NCI-H2196 (cell line): ENCODE measurements around the gene SLC8A3.
A peak's percentile ranks its signal among the peaks of the same experiment; 100 is the strongest.

ENCODE experiments used
- DNase-seq: peaks from one replicate; lab custom pipeline; 2025; ENCODE audit not compliant: unreplicated experiment; lab: John Stamatoyannopoulos, UW

Gene SLC8A3

DNA sequence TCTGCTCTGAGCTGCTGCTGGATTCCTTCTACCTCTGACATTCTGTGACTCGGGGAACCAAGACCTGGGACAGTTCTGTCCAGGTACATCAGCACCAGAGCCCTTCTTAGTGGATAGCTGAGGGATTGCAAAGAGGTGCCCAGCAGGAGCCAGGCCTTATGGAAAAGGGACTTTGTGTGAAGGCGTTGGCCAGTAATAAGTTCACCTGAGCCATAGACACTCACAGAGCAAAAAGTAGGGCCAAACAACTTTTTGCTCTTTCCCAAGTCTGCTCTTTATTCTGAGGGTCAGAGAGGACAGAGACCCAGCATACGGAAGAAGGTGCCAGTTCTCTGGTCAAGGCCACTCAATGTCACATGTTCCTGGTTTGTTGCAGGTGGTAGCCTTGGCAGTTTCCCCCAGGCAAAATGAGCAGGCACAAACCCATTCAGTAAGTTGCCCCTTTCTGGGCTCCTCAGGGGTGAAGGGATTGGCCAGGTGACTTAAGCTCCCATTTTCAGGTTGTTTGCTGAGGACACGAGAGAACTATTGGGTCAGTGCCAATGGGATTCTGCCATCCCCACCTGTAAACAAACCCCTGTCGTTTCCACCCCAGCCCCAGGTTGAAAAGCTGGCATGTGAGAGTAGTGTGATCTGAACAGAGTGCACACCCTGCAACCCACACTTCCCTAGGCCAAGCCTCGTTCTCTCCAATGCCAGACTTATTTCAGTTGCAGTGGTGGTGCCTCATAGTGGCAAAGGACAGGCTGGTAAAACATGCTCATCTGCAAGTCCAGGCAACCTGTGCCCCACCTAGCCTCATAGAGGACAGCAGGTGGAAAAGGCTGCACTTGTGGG, 159.2 kb downstream of the SLC8A3 start:
- peak; percentile 29 for DNase-seq

DNA sequence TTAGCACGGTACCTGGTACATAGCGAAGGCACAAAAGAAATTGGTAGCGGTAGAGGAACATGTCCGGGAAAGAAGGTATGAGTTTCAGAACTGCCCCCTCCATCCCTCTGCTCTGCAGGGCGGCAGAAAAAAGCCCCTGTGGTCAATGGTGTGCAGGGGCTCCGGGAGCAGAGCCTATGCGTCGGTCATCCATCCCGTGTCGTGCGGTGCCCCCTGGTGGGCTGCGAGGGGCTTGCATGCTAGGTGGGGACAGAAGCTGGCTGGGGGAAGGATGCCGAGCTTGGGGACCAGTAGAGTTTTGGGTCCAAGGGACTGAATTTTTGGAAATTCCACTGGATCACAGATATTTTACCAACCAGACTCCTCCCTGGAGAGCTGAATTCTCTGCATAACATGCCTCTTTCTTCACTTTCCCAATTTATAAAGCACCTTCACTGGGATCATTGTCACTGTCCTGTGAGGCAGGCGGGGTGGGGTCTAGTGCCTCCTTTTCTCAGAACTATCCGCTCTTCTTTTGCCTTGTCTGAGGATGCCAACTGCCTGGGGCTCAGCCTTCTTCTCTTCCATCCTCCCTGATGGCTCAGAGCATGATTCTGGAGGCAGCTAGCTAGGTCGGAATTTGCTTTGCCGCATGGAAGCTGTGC, 160.8 kb downstream of the SLC8A3 start:
- peak; percentile 65 for DNase-seq

DNA sequence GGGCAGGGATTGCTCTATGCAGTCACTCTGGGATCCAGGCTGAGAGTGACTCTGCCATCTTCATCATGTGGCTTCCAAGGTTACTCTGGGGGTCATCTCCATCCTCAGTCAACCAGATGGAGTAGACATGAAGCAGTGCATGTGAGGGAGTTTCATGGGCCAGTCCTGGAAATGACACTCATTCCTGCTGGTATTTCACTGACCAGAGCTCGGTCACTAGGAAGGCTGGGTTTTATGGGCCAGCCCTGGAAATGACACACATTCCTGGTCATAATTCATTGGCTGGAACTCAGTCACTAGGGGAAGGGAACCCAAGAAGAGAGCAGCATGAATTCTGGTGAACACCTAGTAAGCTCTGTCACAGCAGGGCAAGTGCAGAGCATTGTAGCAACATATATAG, 164.9 kb downstream of the SLC8A3 start:
- no peak for DNase-seq

DNA sequence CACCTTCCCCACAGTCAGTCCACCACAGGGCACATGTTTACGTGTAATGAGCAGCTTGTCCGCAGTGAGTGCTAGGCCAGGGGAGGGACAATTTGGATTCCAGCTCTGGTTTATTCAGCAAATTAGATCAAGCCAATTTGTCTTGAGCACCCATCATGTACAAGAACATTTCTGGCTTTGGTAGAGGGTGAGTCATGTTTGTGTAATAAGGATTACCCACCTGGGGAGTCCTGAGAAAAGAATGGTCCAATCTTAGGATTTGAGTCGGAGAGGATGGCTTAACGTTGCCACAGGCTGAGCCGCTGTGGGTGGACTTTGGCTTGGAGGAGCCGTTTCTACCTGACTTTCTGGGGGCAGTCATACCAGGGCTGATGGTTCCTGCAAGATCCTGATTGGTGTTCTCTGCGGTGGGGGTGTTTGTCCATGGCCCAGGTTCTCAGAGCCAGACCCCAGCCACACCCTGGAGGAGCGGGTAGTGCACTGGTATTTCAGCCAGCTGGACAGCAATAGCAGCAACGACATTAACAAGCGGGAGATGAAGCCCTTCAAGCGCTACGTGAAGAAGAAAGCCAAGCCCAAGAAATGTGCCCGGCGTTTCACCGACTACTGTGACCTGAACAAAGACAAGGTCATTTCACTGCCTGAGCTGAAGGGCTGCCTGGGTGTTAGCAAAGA, 165.8 kb downstream of the SLC8A3 start:
- DNase-seq = no peak

DNA sequence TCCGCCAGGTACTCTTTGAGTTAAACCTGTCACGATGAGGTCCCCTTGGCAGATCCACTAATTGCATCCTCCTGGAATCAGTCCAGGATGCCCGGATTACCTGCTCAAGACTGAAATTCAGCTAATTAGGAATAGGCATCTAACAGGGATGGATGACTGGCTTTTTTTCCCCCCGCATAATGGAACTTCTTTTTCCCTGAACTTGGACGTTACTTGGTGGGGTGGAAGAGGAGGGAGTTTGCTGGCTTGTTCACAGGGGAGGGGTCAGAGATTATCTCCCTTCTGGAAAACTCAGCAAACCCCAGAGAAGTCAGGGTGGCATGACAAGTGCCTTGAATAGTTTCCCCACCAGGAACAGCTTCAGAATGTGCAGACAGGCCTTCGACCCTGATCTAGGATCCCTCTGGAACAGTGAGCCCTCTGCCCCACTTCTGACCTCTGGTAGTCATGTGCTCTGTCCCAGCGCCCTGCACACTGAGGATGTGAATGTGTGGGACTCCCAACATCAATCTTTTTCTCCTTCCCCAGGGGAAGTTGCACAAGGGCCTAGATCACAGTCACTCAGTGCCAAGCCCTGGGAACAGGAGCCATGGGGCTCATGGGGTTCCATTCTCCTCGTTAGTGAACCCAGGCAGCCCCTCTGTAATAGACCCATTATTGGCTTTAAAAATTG, 167.1 kb downstream of the SLC8A3 start:
- DNase-seq = no peak

DNA sequence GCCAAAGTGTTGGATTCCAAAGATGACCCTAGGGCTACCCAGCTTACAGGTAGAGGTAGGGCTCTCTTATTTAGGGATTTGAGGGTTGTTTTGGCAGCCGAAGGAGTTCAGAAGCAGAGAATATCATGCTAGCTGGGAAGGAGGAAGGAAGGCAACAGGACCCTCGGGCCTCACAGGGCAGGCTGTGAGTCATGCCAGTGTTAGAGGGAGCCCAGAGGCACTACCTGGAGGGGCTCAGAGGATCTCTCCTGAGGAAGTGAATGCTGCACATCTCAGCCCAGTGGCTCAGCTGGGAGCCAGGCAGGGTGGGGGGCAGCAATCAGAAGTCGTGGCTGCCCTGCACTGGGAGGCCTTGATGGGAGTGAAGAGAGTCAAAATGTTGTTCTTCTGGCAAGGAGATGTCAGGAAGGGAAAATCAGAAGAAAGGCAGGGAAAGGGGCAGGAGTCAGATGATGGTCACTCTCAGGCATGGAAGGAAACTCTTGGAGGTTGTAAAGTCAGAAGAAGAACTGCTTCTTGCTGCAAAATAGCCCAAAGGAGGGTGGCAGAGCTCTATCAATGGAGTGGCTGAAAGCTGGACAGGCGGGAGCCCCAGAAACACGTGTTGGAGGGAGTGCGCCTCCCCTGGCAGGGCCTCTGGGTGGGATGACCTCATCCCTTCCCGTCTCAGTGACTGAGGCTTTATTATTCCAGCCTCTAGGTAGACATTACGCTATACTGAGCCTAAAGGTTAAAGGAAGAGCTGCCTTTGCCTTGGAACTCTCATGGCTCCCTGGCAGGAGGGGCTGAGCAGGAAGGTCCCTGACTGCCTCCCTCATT, 168.2 kb downstream of the SLC8A3 start:
- DNase-seq = no peak

DNA sequence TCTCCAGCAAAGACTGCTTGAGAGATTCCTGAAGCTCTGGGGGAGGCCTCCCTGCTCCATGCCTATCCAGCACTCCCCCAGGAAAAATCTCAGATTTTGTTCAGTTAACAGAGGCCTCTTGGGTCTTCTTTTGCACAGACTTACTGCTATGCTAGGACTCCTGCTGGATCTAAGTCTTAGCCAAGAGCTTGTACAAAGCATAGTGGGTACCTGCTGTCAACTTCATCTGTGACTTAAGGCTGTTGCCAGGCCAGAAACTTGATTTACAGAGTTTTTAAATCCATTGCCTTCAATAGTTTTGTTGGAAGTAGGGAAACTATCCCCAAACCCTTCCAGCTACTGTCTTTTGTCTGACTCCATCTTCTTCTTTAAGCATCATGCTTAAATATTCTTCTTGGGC, 169.1 kb downstream of the SLC8A3 start:
- DNase-seq = no peak

DNA sequence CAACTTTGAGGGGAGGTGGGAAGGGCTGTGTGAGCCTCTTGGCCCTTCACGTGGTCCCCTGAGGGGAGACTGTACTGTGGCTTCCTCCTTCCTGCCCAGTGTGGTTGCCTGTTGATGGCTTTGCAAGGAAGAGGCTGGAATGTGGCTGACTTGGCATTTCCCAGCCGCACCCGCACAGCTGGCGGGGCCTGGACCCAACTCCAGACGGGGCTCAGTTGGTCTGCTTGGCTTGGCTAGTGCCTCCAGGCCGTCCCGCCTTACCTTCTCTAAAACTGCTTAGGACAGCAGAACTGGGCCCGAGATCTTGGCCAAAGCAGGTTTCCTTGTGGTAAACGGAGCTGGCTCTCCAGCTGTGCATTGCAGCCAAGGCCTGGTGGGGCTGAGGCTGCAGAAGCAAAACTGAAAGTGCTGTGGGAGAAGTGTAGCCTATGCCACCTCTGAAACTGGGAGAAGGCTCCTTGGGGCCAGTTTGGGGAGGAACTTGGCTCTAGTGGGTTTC, 170.0 kb downstream of the SLC8A3 start:
- peak; percentile 30 for DNase-seq

DNA sequence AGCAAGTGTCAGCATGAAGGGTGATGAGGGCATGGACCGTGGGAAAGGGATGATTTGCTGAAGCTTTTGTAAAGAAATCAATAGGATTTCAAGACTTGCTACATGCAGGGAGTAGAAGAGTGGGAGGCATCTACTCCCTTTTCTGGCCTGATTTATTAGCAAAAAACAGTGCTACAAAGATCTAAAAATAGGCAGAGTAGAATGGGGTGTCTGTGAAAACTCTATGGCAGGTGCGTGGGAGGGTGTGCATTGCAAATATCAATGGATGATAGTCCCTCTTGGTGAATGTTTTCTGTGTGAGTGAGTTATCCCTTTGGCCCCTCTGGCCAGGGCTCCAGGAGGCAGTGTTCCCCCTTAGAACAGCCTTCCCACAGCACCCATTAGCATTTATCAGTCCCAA, 170.5 kb downstream of the SLC8A3 start:
- no peak for DNase-seq

DNA sequence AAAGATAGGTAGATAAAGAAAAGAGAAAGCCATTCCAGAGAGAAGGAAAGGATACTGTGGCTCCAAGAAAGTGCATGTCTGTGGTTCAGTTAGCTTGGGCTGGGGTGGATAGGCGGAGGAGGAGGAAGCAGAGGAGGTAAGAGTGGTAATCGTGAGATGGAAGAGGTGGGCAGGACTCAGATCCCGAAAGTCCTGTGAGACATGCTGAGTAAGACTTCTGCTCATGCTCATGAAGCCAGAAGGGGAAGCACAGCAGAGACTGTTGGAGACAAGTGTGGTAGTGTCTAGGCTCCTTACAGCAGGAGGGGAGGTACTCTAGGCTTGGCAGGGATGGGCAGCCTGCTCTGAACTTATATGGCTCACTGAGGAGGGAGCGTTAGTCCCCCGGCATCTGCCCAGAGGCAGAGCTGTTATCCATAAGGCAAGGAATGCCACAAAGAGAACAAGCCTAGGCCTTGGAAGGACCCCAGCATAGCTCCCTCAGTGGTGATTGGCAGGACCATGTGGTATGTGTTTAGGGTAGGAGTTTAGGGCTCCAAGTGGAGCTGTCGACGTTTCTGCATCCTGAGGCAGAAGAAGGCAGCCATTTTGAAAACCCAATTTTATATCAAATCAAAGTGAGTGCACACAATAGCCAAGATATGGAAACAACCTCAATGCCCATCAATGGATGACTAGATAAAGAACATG, 174.2 kb downstream of the SLC8A3 start:
- no peak for DNase-seq

DNA sequence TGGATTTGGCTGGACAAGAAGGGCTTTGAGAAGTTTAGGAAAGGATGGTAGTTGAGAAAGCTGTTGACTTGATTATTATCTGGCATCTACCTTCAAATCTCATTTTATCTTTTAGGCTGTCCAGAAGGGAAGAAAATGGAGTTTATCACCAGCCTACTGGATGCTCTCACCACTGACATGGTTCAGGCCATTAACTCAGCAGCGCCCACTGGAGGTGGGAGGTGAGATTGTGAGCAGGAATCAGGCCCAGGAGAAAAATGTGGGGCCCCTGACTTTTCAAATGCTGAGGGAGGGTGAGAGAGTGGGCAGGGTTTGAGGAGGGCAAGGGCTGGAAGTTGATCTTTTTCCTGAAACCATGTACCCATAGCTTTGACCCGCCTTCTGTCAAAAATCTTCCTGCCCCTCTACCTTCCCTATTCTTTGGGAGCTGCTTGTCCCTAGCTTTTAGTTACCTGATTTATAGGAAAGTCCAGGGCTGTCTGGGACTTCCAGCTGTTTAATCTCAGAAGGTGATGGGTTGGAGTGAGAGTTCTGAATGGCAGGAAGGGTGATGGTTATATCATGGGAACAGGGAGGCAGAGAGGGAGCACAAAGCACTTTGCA, 175.4 kb downstream of the SLC8A3 start:
- peak; percentile 46 for DNase-seq

DNA sequence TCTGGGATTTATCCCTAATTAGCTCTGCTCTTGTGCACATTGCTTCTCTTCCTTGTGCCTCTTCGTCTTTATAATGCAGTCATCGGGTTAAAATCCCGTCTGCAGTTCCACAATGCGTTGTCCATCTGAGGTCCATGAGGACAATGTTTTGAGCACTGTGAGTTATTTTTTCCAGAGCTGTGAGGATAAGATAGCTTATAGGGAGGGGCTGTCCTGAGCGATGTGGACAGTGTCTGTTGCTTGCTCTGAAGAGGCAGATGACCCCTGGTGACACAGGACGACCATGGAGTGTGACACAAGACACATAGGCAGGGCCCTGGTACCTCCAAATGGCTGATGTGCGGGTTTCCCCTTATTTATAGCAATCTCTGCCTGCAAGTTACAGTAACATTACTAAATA, 177.0 kb downstream of the SLC8A3 start:
- DNase-seq = no peak

DNA sequence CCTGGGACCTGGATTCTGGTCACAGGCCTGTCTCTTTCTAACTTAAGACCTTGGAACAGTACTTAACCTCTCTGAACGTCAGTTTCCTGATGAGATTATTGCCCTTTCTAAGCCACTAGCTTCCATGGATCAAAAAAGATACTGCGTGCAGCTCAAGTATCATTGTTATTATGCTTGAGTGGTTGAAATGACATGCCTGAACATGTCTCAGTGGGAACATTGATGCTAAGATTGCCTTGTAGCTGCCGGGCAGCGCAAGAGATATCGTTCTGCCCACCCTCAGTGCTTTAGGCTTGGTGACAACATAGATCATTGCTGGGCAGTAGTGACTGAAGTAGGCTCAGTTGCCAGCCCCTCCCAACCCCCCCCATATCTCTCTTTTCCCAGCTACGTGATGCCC, 177.7 kb downstream of the SLC8A3 start:
- peak; percentile 66 for DNase-seq

DNA sequence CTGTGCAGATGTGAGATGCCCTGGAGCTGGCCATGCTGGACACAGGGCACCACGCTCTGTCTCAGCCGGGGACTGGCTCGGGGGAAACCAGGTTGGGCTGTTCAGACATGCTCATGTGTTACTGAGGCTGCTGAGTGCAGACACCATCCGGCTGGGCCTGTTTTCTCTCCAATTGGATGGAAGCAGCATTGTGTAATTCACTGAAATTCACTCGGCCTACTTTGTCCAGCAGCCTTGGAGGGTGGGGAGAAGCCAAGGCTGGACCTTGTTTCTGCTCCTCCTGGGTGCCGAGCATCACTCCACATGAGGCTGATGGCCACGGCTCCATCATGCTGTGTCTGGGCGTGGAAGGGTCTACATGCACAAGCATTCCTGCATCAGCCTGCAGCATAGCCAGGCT, 178.8 kb downstream of the SLC8A3 start:
- DNase-seq = no peak

DNA sequence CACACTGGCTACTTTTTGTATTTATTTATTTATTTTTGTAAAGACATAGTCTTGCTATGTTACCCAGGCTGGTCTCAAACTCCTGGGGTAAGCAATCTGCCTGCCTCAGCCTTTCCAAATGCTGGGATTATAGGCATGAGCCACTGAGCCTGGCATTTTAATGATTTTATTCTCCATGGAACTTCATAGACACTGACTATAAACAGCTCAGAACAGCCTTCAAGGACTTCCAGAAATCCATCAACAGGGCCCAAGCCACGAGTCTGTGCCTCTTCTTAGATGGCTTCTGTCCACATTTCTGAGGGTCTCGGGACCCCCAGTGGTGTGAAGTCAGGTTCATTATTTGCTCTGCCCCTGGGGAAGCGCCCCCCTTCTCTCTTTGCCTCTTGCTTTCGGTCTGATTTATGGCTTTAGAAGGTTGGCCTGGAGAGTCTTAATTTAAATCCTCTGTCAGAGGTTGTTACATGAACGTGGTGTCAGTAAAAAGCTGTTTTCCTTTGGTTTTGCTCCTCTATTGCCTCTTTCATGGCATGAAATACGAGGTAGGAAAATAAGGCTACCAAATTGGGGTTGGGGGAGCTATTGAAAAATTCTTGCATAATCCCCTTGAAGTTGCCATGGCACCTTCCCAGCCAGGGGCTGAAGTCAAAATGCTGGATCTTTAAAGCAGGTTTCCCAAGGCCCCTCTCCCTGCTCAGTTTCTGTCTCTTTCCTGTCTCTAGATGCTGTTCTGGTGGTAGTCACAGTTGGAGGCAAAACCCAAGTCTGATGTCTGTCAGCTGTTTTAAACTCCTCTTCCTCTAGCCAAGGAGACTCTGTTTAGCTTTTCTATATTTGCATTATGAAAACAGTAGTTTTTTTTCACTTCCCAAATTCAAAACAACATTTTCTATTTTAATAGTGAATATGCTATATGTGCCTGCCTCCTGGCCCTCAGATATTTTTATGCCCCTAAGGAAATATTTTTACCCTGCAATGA, 180.2 kb downstream of the SLC8A3 start:
- no peak for DNase-seq

DNA sequence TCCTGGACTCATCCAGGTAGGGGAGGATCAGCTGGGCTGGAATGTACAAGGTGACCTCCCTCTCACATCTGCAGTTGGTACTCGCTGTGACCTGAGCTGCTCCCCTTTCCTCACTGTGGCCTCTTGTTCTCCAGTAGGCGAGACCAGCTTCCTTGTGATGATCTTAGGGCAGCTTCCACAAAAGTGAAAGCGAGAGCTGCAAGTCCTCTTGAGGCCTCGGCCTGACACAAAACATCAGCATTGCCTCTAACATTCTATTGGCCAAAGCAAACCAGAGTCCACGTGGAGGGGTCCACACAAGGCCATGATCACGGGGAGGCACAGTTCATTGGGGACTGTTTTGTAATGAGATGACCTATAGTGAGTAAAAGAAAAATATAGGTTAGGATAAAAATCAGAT, 182.1 kb downstream of the SLC8A3 start:
- no peak for DNase-seq

DNA sequence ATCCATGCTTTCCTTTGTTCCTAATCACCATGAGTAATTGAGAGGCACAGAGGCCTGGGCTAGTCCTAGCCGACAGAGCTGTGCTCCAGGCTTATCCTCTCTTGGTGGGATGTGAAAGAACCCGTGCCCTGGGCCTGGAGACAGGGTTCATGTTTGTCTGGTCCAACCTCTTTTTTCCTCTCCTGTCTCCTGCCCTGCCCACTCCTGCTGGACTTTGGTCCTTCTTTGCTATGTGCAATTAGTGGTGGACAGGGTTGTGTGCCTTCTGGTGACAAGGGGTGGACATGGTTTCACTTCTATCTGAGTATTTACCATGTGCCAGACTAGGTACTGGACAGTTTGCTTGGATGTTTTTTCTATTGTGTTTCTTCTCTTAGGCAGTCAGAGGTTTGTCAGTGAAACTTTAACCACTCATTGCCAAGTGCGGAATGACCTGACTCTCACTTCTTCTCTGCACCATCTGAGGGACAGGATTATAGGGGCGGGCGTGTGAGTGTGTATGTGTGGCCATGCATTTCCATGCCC, 183.4 kb downstream of the SLC8A3 start:
- DNase-seq = no peak

DNA sequence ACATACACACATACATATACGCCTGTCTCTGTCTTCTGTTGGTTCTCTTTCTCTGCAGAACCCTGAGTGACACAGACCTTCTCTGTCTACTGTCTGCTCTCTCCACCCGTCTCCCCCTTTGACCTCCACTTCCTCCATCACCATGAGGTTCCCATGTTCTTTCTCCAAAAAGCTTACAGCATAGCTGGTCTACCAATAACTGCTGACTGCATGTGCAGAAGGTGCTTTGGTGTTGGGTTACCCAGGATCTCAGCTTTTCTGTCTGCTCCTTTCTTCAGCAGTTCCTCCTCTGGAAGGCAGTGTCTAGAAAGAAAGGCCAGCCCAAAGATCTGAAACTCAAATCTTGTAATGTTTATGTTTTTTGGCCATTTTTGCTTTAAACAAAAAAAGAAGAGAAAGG, 184.0 kb downstream of the SLC8A3 start:
- no peak for DNase-seq
